IMR-90 (cell line): ENCODE data around the gene PLVAP. TPM values are rescaled to one million over a fixed set of nuclear protein-coding genes. Genes with fewer than 3 reads are reported as not detected.

Experiments used
- ATAC-seq: fragments of 200-7000 bp; cut with Tn5 transposase; 2 replicates; pipeline ENCODE4 v1.9.1; 2020; ENCODE audit warnings: low read depth, mild to moderate bottlenecking, moderate library complexity
- Bru-seq: library from RNA; stranded (reverse); fragments of 400-500 nt; gene quantifications from one replicate; lab custom pipeline; 2021; lab: Mats Ljungman, UMichigan
- BruChase-seq, 2 experiments: library from RNA; stranded (reverse); fragments of 400-500 nt; gene quantifications; one replicate each; lab custom pipeline; 2021; lab: Mats Ljungman, UMichigan
- BruUV-seq: library from RNA; stranded (reverse); fragments of 400-500 nt; replicated peaks from 2 replicates; lab custom pipeline; 2021; lab: Mats Ljungman, UMichigan
- CTCF ChIA-PET: fragments of 300-600 bp; formaldehyde crosslinking; extraction: SDS; loops from one replicate; lab custom pipeline; 2021; ENCODE audit warnings: antibody characterized with exemption; lab: Yijun Ruan, JAX
- POLR2A ChIA-PET: fragments of 300-600 bp; sonication (Branson Sonifier 250); formaldehyde crosslinking; loops from one replicate; lab custom pipeline; 2022; ENCODE audit warnings: antibody characterized with exemption; ENCODE audit not compliant: unreplicated experiment; lab: Charles Lee
- DNase-seq: peaks from one replicate; pipeline ENCODE4 v3.0.0; 2013
- H2AFZ ChIP-seq: replicated peaks from 2 replicates; pipeline ENCODE3; 2013; ENCODE audit warnings: low read length, mild to moderate bottlenecking; ENCODE audit not compliant: poor library complexity
- H2AK5ac ChIP-seq: 2 replicates; pipeline ENCODE4 v1.6.1; 2013; ENCODE audit warnings: low read depth, low read length, inconsistent platforms
- H2AK9ac ChIP-seq: replicated peaks from 2 replicates; pipeline ENCODE3; 2013; ENCODE audit warnings: mild to moderate bottlenecking, low read depth, low read length, moderate library complexity; ENCODE audit not compliant: poor library complexity
- H2BK120ac ChIP-seq: 2 replicates; pipeline ENCODE4 v1.6.1; 2013; ENCODE audit warnings: low read depth, low read length, inconsistent platforms
- H2BK15ac ChIP-seq: 3 replicates; pipeline ENCODE4 v1.6.1; 2013; ENCODE audit warnings: low read depth, low read length, inconsistent platforms
- H2BK20ac ChIP-seq: 2 replicates; pipeline ENCODE4 v1.6.1; 2013; ENCODE audit warnings: low read depth, mild to moderate bottlenecking, inconsistent platforms, low read length, moderate library complexity
- H2BK5ac ChIP-seq: 2 replicates; pipeline ENCODE4 v1.6.1; 2013; ENCODE audit warnings: mild to moderate bottlenecking, low read depth, low read length, inconsistent platforms; ENCODE audit not compliant: poor library complexity, severe bottlenecking
- H3K14ac ChIP-seq: replicated peaks from 2 replicates; pipeline ENCODE4 v1.6.1; 2013; ENCODE audit warnings: low read depth, low read length, inconsistent platforms
- H3K18ac ChIP-seq: 2 replicates; pipeline ENCODE4 v1.6.1; 2013; ENCODE audit warnings: low read depth, low read length, control low read depth
- H3K23ac ChIP-seq: 2 replicates; pipeline ENCODE4 v1.6.1; 2013; ENCODE audit warnings: low read depth, low read length, inconsistent platforms
- H3K27ac ChIP-seq: 2 replicates; pipeline ENCODE4 v1.5.1; 2013; ENCODE audit warnings: mild to moderate bottlenecking, control low read depth, low read length; ENCODE audit not compliant: insufficient read depth
- H3K27me3 ChIP-seq: 2 replicates; pipeline ENCODE4 v1.6.1; 2013; ENCODE audit warnings: low read length; ENCODE audit not compliant: control insufficient read depth, insufficient read depth
- H3K36me3 ChIP-seq: 2 replicates; pipeline ENCODE4 v1.6.1; 2013; ENCODE audit warnings: low read length, mixed read lengths; ENCODE audit not compliant: control insufficient read depth, insufficient read depth
- H3K4ac ChIP-seq: 2 replicates; pipeline ENCODE4 v1.6.1; 2013; ENCODE audit warnings: low read depth, low read length, inconsistent platforms
- H3K4me1 ChIP-seq: 2 replicates; pipeline ENCODE4 v1.6.1; 2013; ENCODE audit warnings: low read length, mixed read lengths; ENCODE audit not compliant: control insufficient read depth, insufficient read depth
- H3K4me2 ChIP-seq: 2 replicates; pipeline ENCODE4 v1.6.1; 2013; ENCODE audit warnings: low read depth, mild to moderate bottlenecking, control low read depth, low read length, moderate library complexity
- H3K4me3 ChIP-seq: 2 replicates; pipeline ENCODE4 v1.5.1; 2013; ENCODE audit warnings: low read depth, mild to moderate bottlenecking, control low read depth, low read length, moderate library complexity; ENCODE audit not compliant: insufficient read depth
- H3K56ac ChIP-seq: 2 replicates; pipeline ENCODE4 v1.6.1; 2013; ENCODE audit warnings: low read length, inconsistent platforms; ENCODE audit not compliant: insufficient read depth; ENCODE audit errors: extremely low read depth
- H3K79me1 ChIP-seq, 2 experiments: 2 replicates each; pipeline ENCODE4 v1.6.1; 2013; ENCODE audit warnings: low read length in 2 of 2, inconsistent platforms in 1 of 2, low read depth in 1 of 2
- H3K9ac ChIP-seq: 2 replicates; pipeline ENCODE4 v1.6.1; 2013; ENCODE audit warnings: low read depth, low read length, control low read depth
- H3K9me1 ChIP-seq: 2 replicates; pipeline ENCODE4 v1.6.1; 2013; ENCODE audit warnings: low read length, inconsistent platforms; ENCODE audit not compliant: insufficient read depth
- H3K9me3 ChIP-seq: 2 replicates; pipeline ENCODE4 v1.6.1; 2013; ENCODE audit warnings: low read length; ENCODE audit not compliant: control insufficient read depth, insufficient read depth
- H4K20me1 ChIP-seq: 2 replicates; pipeline ENCODE4 v1.6.1; 2013; ENCODE audit warnings: low read length, inconsistent platforms; ENCODE audit not compliant: insufficient read depth
- H4K5ac ChIP-seq: 2 replicates; pipeline ENCODE4 v1.6.1; 2013; ENCODE audit warnings: mild to moderate bottlenecking, low read depth, low read length, control low read depth
- H4K8ac ChIP-seq, 2 experiments: 2 replicates each; pipeline ENCODE4 v1.6.1; 2013; ENCODE audit warnings: low read depth in 2 of 2, low read length in 2 of 2, control low read depth in 1 of 2, inconsistent platforms in 1 of 2
- H4K91ac ChIP-seq: 2 replicates; pipeline ENCODE4 v1.6.1; 2013; ENCODE audit warnings: low read depth, low read length, inconsistent platforms; ENCODE audit not compliant: insufficient read depth
- CTCF ChIP-seq: conservative IDR thresholded peaks from 2 replicates; pipeline ENCODE4 v1.5.1; 2012; ENCODE audit warnings: mild to moderate bottlenecking, low read depth, low read length, improper control_type of control experiment
- FOS ChIP-seq: fragments of 150-350 bp; IDR thresholded peaks from 2 replicates; pipeline ENCODE4 v1.6.1; 2016; ENCODE audit warnings: low read depth, low read length
- MAFK ChIP-seq: IDR thresholded peaks from 2 replicates; pipeline ENCODE4 v1.6.1; 2012; ENCODE audit warnings: low read depth, low read length, improper control_type of control experiment
- MAZ ChIP-seq: IDR thresholded peaks from 2 replicates; pipeline ENCODE4 v1.6.1; 2012; ENCODE audit warnings: low read depth, mild to moderate bottlenecking, low read length, improper control_type of control experiment, moderate library complexity, borderline replicate concordance
- MXI1 ChIP-seq: IDR thresholded peaks from 2 replicates; pipeline ENCODE4 v1.6.1; 2012; ENCODE audit warnings: low read depth, mild to moderate bottlenecking, low read length, moderate library complexity, borderline replicate concordance
- NFE2L2 ChIP-seq: fragments of 150-350 bp; IDR thresholded peaks from 2 replicates; pipeline ENCODE4 v1.6.1; 2016; ENCODE audit warnings: low read depth, mild to moderate bottlenecking, low read length
- RAD21 ChIP-seq: IDR thresholded peaks from 2 replicates; pipeline ENCODE4 v1.6.1; 2012; ENCODE audit warnings: low read length, improper control_type of control experiment
- RFX5 ChIP-seq: IDR thresholded peaks from 2 replicates; pipeline ENCODE4 v1.8.0; 2012; ENCODE audit warnings: low read depth, mild to moderate bottlenecking, low read length, moderate library complexity
- SMC3 ChIP-seq: fragments of 150-350 bp; IDR thresholded peaks from 2 replicates; pipeline ENCODE4 v1.6.1; 2016; ENCODE audit warnings: low read depth, mild to moderate bottlenecking, antibody characterized with exemption, low read length, moderate library complexity
- USF2 ChIP-seq: fragments of 150-350 bp; IDR thresholded peaks from 2 replicates; pipeline ENCODE4 v1.6.1; 2017; ENCODE audit warnings: mild to moderate bottlenecking, antibody characterized with exemption, low read length, low read depth
- WGBS, 2 experiments: methylation state at CpG; one replicate each; pipeline versions ENCODE4 v1.1.5 to v1.1.7; 2013; ENCODE audit warnings: missing lambda C conversion rate in 2 of 2; ENCODE audit not compliant: insufficient read length in 1 of 2; ENCODE audit errors: extremely low coverage in 2 of 2; 5-methylcytosine and 5-hydroxymethylcytosine counted together
- dilution Hi-C: fragments of 300-500 bp; cut with HindIII; formaldehyde crosslinking; loops from one replicate; pipeline ENCODE4 v1.14.3; 2018; ENCODE audit warnings: low sequenced_read_pairs; ENCODE audit not compliant: unreplicated experiment
- in situ Hi-C: fragments of 300-500 bp; cut with MboI; formaldehyde crosslinking; loops from 3 replicates; pipeline ENCODE4 v1.14.3; 2019; ENCODE audit warnings: low sequenced_read_pairs, inconsistent platforms, mixed read lengths
- intact Hi-C: fragments of 100-400 bp; cut with micrococcal nuclease; formaldehyde crosslinking; loops from 2 replicates; pipeline ENCODE4 v1.10.0; 2022
- long read RNA-seq: library from polyadenylated mRNA; unstranded; transcript quantifications from one replicate; pipeline ENCODE4 v2.0.0, GENCODE V29; 2021; ENCODE audit not compliant: unreplicated experiment
- polyA plus RNA-seq, 3 experiments: library from polyadenylated mRNA; depleted of rRNA; stranded (reverse); fragments of >200 nt; gene quantifications; 2 replicates each; pipeline ENCODE4 v1.2.3, GENCODE V29; 2012; ENCODE audit warnings: low replicate concordance in 1 of 3
- total RNA-seq: library from RNA; depleted of rRNA; stranded (reverse); fragments of >200 nt; gene quantifications from 2 replicates; pipeline ENCODE4 v1.2.3, GENCODE V29; 2012; rRNA removed

Gene PLVAP
- total RNA-seq, result not detected in 2 replicates
- polyA plus RNA-seq (2012; rRNA removed), result not detected in 2 replicates
- 0.02 TPM in 1 of 2 replicates, not detected in the other for polyA plus RNA-seq (2012; cell fraction: cytosol; rRNA removed)
- 0.10 TPM in 1 of 2 replicates, not detected in the other for polyA plus RNA-seq (2012; cell fraction: nucleus; rRNA removed; ENCODE audit: low replicate concordance)
- Bru-seq, nascent RNA, result percentile 4 among the genes with signal in this experiment
- BruChase-seq, experiment 1, labeled RNA remaining after a 6-hour chase, result not detected
- BruChase-seq, experiment 2, labeled RNA remaining after a 2-hour chase, result percentile 4 among the genes with signal in this experiment
- long read RNA-seq, result 0 reads

- no peak within 1 kb of the TSS for H3K27ac ChIP-seq
- intact Hi-C loops (no loop called here), dilution Hi-C loops (no loop called here), in situ Hi-C loops (no loop called here)
- H3K9ac ChIP-seq, result no peak within 1 kb of the TSS
- ChIA-PET CTCF (no interaction called here), POLR2A (no interaction called here)
- no peaks in the 10 kb centered on the region for H3K9me1 ChIP-seq
- H2AK9ac ChIP-seq, result no peak within 1 kb of the TSS
- no peak within 1 kb of the TSS for H3K4me3 ChIP-seq
- no peak within 1 kb of the TSS for H4K8ac ChIP-seq
- WGBS, 2 experiments, result 56% methylated on average over 17 of the region's 39 CpGs; no CpG with 5 or more reads in 1 of the 2 experiments
- no peak within 1 kb of the TSS for H3K56ac ChIP-seq
- no peaks in the 10 kb centered on the region for H3K4me1 ChIP-seq
- H3K4ac ChIP-seq, result no peak within 1 kb of the TSS
- H2BK20ac ChIP-seq, result no peak within 1 kb of the TSS
- BruUV-seq, result no TSS peak
- H3K14ac ChIP-seq, result no peak within 1 kb of the TSS
- peaks cover 10% of the 10 kb centered on the region; the same call in 1 of the 2 replicates for H3K27me3 ChIP-seq
- no peak within 1 kb of the TSS for H3K18ac ChIP-seq
- H4K91ac ChIP-seq, result no peak within 1 kb of the TSS
- no peaks in the 10 kb centered on the region for H4K20me1 ChIP-seq
- H4K5ac ChIP-seq, result no peak within 1 kb of the TSS
- no peak for ATAC-seq
- peaks cover 4% of the 10 kb centered on the region for H3K9me3 ChIP-seq
- H3K23ac ChIP-seq, result no peak within 1 kb of the TSS
- no peak within 1 kb of the TSS for H2AK5ac ChIP-seq
- no peak within 1 kb of the TSS for H3K4me2 ChIP-seq
- peak within 1 kb of the TSS; percentile 43 for H2AFZ ChIP-seq
- TF ChIP-seq RAD21 (no peak), USF2 (no peak), SMC3 (no peak), FOS (no peak), MAZ (no peak), NFE2L2 (no peak), MXI1 (no peak), CTCF (no peak), RFX5 (no peak), MAFK (no peak)
- H2BK5ac ChIP-seq, result no peak within 1 kb of the TSS
- no peak for DNase-seq
- H3K36me3 ChIP-seq, result no peaks in the 10 kb centered on the region
- no peak within 1 kb of the TSS for H2BK15ac ChIP-seq
- no peak within 1 kb of the TSS for H2BK120ac ChIP-seq
- H3K79me1 ChIP-seq, result no peaks in the 10 kb centered on the region
These were observed at the start of gene PLVAP for GRCh38 chr19:17376935-17377600. Gene PLVAP (minus strand): TSS chr19:17377342. CDS start chr19:17377288, 54 bp downstream.
